GM19324 (cell line): ENCODE results near the gene C1QC.

Experiments
- ATAC-seq: cut with Tn5 transposase; IDR thresholded peaks from one replicate; pipeline ENCODE4 v1.9.1; 2021; ENCODE audit warnings: mild to moderate bottlenecking, moderate library complexity; ENCODE audit not compliant: unreplicated experiment, low FRiP score

C1QC gene

GRCh38 chr1:22676916-22677583 is 33.6 kb downstream of the C1QC start:
- no peak for ATAC-seq

GRCh38 chr1:22677931-22678896 is 34.8 kb downstream of the C1QC start:
- ATAC-seq, result no peak

- ATAC-seq, result no peak
Measured at GRCh38 chr1:22680726-22681125, 37.3 kb downstream of the C1QC start.

- no peak for ATAC-seq
Measured at GRCh38 chr1:22681556-22682276, 38.3 kb downstream of the C1QC start.

DNA sequence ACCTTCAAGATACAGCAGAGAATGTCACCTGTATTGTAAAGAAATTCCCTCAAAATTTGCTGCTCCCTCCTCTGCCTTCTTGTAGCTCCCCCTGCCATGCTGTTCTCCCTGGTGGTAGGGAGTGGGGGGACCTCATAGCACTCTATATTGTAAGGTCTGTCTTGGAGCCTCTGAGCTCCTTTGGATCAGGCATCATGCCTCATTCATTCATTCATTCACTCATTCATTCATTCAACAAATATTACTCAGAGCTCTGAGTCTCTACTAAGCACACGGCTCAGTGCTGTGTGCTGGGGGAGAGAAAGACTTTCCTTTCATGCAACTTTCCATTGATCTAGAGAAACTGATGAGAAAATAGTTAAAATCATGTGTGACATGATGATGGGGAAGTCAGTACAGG is 40.1 kb downstream of the C1QC start:
- ATAC-seq, result no peak

DNA sequence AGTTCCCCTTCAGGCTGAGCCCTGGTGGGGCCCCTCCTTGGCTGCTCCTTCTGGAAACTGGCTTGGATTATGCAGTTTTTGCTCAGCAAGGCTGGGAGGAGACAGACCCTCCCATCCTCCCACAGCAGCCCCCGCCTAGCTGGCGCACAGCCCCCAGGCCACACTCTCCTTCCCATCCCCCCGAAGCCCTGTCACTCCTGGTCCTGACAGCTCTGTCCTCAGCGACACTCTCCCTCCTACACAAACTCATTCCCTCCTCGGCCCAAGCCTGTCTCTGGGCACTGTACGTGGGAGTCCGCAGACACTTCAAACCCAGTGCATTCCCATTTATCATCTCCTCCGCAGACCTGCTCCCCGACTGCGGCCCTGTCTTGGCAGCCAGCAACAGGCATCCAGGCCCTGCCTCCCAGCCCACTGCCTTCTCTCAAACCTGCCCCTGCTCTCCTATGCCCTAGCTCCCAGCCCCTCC is 42.2 kb downstream of the C1QC start:
- ATAC-seq, result no peak

DNA sequence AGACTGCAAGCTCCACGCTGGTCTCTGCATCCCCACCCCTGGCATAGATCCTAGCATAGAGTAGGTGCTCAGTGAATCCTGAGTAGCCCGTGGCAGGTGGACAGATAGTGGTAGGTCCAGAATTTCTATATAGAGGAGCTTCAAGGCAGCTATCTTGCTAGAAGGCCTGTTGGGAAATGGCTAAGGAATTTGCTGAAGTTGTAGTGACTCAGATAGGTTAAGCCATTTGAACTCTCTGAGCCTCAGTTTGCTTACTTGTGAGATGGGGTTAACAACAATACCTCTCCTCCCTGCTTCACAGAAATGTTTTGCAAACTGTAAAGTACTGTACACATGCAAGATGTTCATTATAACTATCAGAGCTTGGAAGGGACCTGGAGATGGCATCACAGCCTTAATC is 43.8 kb downstream of the C1QC start:
- ATAC-seq, result no peak

DNA sequence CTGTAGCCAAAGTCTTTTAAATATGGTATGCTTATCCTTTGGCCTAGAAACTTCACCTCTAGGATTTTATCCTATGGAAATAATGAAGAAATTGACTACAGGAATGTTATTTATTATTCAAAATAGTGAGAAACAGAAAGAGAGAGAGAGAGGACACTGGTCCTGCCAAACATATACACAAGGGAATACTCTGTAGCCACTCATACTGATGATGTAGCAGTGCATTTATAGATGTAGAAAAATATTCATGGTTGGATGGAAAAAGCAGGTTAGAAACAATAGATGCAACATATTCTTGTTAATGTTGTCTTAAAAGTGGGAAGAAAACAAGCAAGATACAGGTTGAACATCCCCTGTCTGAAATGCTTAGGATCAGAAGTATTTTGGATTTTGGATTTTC is 45.0 kb downstream of the C1QC start:
- no peak for ATAC-seq

- ATAC-seq, result no peak
Measured at GRCh38 chr1:22689505-22689904, 46.1 kb downstream of the C1QC start.

DNA sequence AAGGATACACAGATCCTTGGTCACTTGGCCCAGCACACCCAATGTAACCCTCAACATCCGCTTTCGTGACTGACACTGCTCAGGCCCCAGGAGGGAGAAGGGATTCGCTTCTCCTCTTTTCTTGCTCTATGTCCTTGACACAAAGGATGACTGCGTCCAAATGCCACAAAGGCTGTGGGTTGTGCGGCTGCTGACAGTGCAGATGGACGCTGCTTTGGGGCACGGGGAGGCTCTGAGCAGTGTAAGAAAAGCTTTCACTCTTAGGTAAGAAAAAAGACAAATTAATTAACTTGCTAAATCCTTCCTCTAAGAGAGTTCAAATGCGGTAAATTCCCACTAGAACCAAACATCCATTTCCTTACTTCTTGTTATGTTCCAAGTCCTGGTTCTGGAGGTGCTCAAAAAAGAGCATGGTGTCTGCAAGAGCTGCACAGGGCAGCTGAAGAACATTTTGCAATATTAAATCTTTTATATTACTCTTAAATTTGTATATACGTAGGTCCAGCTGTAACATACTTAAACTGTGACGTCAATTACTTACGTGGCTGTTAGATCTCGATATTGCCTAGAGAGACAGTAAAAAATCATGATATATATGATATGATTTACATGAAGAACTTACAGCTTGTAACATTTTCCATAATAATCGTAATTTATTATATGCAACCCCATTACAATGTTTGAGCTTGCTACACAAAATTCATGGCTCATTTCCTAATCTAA is 47.8 kb downstream of the C1QC start:
- no peak for ATAC-seq

- ATAC-seq, result no peak
Measured at GRCh38 chr1:22694172-22694571, 50.7 kb downstream of the C1QC start.

DNA sequence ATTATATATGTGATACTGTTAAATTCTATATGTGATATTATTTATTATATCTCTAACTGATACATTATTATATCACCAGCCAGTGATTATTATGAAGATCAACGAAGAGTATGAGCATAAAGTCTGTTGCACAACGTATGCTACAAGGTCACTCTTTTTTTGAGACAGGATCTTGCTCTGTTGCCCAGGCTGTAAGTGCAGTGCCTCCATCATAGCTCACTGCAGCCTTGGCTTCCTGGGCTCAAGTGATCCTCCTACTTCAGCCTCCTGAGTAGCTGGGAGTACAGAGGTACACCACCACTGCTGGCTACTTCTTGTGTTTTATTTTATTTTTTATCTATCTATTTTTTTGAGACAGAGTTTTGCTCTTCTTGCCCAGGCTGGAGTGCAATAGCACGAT is 53.2 kb downstream of the C1QC start:
- ATAC-seq, result no peak
